ENCODE results near the gene CDH23.

DNA sequence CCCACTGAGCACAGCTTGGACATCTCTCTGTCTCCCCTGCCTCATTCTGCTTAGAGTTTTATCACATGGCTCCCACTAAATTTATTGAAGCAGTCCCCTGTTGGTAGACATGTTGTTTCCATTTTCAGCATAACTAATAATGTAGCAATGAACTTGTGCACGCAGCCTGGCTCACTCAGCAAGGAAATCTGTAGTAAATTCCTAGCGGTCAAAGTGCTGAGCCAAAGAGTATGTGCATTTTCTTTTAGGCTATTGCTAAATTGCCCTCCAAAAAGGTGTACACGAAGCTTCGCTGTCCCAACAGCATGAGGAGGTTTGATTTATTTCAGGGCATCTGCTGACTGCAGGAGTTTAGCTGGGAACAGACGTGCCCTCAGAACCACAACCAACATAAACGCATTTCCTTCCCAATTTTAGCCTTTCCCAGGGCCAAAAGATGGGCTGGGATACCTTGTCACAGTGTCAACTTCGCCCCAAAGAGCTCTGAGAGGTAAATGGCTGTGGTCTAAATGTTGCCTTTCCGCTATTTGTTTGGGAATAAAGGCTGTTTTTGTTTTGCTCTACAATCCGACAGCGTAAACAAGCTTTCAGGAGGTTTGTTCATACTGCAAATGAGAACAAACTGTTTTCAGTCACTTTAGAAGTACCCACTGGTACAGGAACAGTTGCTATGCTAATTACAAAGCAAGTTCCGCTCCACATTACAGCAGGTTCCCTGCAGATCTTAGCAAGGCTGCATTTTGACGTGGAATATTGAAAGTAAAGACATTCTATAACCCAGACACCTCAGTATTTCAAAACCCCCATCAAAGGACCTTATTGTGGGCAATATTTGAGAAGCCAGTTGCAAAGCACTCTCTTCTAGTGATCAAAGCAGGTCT, 359.8 kb downstream of the CDH23 start:
- TF ChIP-seq, protein P1, sequence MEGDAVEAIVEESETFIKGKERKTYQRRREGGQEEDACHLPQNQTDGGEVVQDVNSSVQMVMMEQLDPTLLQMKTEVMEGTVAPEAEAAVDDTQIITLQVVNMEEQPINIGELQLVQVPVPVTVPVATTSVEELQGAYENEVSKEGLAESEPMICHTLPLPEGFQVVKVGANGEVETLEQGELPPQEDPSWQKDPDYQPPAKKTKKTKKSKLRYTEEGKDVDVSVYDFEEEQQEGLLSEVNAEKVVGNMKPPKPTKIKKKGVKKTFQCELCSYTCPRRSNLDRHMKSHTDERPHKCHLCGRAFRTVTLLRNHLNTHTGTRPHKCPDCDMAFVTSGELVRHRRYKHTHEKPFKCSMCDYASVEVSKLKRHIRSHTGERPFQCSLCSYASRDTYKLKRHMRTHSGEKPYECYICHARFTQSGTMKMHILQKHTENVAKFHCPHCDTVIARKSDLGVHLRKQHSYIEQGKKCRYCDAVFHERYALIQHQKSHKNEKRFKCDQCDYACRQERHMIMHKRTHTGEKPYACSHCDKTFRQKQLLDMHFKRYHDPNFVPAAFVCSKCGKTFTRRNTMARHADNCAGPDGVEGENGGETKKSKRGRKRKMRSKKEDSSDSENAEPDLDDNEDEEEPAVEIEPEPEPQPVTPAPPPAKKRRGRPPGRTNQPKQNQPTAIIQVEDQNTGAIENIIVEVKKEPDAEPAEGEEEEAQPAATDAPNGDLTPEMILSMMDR (IDR thresholded peaks at IDR 0.05; ENCODE audit: low read depth, low read length, poor library complexity, severe bottlenecking): no peak
- TF ChIP-seq EZH2phosphoT487 (IDR thresholded peaks at IDR 0.05; ENCODE audit: borderline replicate concordance, low read length): peak; percentile 78; the same call in 1 of the 2 replicates
